ENCODE data around the gene MRTFA. TPM values are rescaled to one million over a fixed set of nuclear protein-coding genes. Genes with fewer than 3 reads are reported as not detected.
A peak's percentile ranks its signal among the peaks of the same experiment; 100 is the strongest.
"Not testable (repeated sequence)": the region's sequence is repeated elsewhere in the genome, so short reads cannot be mapped to it uniquely, and the experiment has no call there.

MRTFA gene
- total RNA-seq, 6 donors from 2014 or later, result 47.9 to 178 (median 61.3) TPM

- peak in 1 of 2 donors; percentile 59 for ATAC-seq (ENCODE audit: low FRiP score in 2 of 2)
- 72 to 77% methylated on average over 2 of the region's 2 CpGs for WGBS, 2 donors
- Histone ChIP-seq H3K27me3 (no peaks in the 10 kb centered on the region), H3K4me3 (no peak overlapping the region), H3K4me1 (peaks cover 0 to 13% (median 7%) of the 10 kb centered on the region in 4 donors), H3K27ac (no peak overlapping the region), H3K9me3 (no peaks in the 10 kb centered on the region), H3K36me3 (peaks cover 0 to 12% (median 0%) of the 10 kb centered on the region in 4 donors)
- no peak for DNase-seq
- no peak for TF ChIP-seq POLR2A (IDR thresholded peaks at IDR 0.05)
- no peak for TF ChIP-seq CTCF (IDR thresholded peaks at IDR 0.05)
- no peak for TF ChIP-seq POLR2AphosphoS5 (IDR thresholded peaks at IDR 0.05)
- TF ChIP-seq EP300 (IDR thresholded peaks at IDR 0.05), result no peak
These were observed 93.5 kb downstream of the MRTFA start for GRCh38 chr22:40542821-40543540.

DNA sequence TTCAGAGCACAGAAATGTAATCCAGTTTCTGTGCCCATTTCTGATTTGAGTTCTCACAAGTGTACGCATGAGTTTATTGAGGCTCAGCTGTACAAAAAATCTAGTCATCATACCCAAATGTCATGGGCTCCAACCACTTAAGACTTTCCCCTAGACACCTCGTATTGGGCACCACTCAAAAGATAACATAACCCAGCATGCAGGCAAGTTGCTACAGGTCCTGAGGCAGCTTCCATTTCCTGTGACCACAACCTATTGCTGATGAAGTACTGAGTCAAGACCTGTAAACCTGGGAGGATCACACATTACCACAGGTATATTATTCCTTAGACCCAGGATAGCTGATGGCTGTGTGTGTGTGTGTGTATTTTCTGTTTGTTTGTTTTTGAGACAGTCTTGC is 95.2 kb downstream of the MRTFA start:
- ATAC-seq (ENCODE audit: low FRiP score in 2 of 2) (no peak), DNase-seq (no peak)
- TF ChIP-seq EP300 (IDR thresholded peaks at IDR 0.05) (no peak), POLR2AphosphoS5 (IDR thresholded peaks at IDR 0.05) (no peak), CTCF (IDR thresholded peaks at IDR 0.05) (no peak), POLR2A (IDR thresholded peaks at IDR 0.05) (no peak)
- Histone ChIP-seq H3K36me3 (peaks cover 0 to 5% (median 0%) of the 10 kb centered on the region in 4 donors), H3K27ac (no peak overlapping the region), H3K9me3 (no peaks in the 10 kb centered on the region), H3K27me3 (no peaks in the 10 kb centered on the region), H3K4me1 (peaks cover 0 to 13% (median 7%) of the 10 kb centered on the region in 4 donors), H3K4me3 (no peak overlapping the region)
- WGBS, 2 donors, result 75 to 91% methylated on average over 2 of the region's 2 CpGs

- TF ChIP-seq POLR2A (IDR thresholded peaks at IDR 0.05) (no peak), CTCF (IDR thresholded peaks at IDR 0.05) (no peak), EP300 (IDR thresholded peaks at IDR 0.05) (no peak), POLR2AphosphoS5 (IDR thresholded peaks at IDR 0.05) (no peak)
- H3K9me3 ChIP-seq, result no peaks in the 10 kb centered on the region
- WGBS, 2 donors, result 100% methylated on average over 5 of the region's 5 CpGs
- ATAC-seq (ENCODE audit: low FRiP score in 2 of 2) (no peak), DNase-seq (no peak)
- peaks cover 4 to 17% (median 10%) of the 10 kb centered on the region in 4 donors for H3K4me1 ChIP-seq
- no peaks in the 10 kb centered on the region for H3K27me3 ChIP-seq
- no peaks in the 10 kb centered on the region for H3K36me3 ChIP-seq
- no peak overlapping the region for H3K4me3 ChIP-seq
- no peak overlapping the region for H3K27ac ChIP-seq
These were observed 96.3 kb downstream of the MRTFA start for GRCh38 chr22:40540265-40540664.

GRCh38 chr22:40536149-40536548 is 100.4 kb downstream of the MRTFA start:
- H3K9me3 ChIP-seq; H3K36me3 ChIP-seq; H3K27ac ChIP-seq; ATAC-seq (ENCODE audit: low FRiP score in 2 of 2); H3K4me3 ChIP-seq; H3K27me3 ChIP-seq: not testable (repeated sequence)
- 97% methylated on average over 23 of the region's 28 CpGs; no CpG with 5 or more reads in 1 of the 2 donors for WGBS, 2 donors
- H3K4me1 ChIP-seq, result peaks cover 33 to 41% (median 38%) of the 10 kb centered on the region in 4 donors
- DNase-seq, result peak in 1 of 2 donors; percentile 71

DNA sequence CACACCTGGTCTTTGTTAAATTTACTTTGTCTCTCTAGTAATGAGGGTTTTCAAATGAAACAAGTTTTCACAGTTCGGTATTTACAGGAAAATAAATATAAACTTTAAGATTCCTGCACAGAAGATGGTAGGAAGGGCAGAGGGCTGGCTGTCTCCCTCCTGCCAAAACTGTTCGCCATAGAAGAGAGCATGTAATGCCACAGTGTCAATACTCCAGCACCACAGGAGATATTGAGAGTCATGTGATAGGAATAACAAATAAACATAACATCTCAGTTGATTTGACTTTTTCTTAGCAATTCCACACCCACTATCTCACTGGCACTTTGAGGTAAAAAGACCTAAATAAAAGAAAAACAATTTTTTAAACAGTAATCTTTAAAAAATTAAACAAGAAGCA is 100.9 kb downstream of the MRTFA start:
- Histone ChIP-seq H3K4me1 (peaks cover 33 to 41% (median 38%) of the 10 kb centered on the region in 4 donors), H3K4me3 (no peak overlapping the region), H3K9me3 (no peaks in the 10 kb centered on the region), H3K36me3 (no peaks in the 10 kb centered on the region), H3K27me3 (no peaks in the 10 kb centered on the region), H3K27ac (peak overlapping the region in 3 of 4 donors; percentile 28 to 67 (median 30))
- TF ChIP-seq POLR2AphosphoS5 (IDR thresholded peaks at IDR 0.05) (no peak), EP300 (IDR thresholded peaks at IDR 0.05) (no peak), CTCF (IDR thresholded peaks at IDR 0.05) (no peak), POLR2A (IDR thresholded peaks at IDR 0.05) (no peak)
- no peak for DNase-seq
- 63% methylated on average over 2 of the region's 2 CpGs for WGBS, 2 donors
- ATAC-seq (ENCODE audit: low FRiP score in 2 of 2), result no peak
